ENCODE data around the gene CDK17. TPM values are rescaled to one million over a fixed set of nuclear protein-coding genes. Genes with fewer than 3 reads are reported as not detected.

Gene CDK17
- total and polyA plus RNA-seq, 9 of the 15 experiments (the other 6 are each of a cell fraction or from before 2014, with no cell fraction given), result 4.8 to 39.3 (median 21.6) TPM

- TF ChIP-seq UBTF (IDR thresholded peaks at IDR 0.05; ENCODE audit: borderline replicate concordance in 1 of 2, low read depth in 2 of 2, low read length in 2 of 2) (peak; percentile 61 to 83; a peak in 2 of 4 replicates), THAP7 (CRISPR knock-in tag; IDR thresholded peaks at IDR 0.05) (no peak)
These were observed 920 bp downstream of the CDK17 start (continued) for GRCh38 chr12:96399120-96399918.

GRCh38 chr12:96398424-96399119, 1.7 kb downstream of the CDK17 start:
- in situ Hi-C loops (cut with MboI) (no loop called here), intact Hi-C loops (cut with micrococcal nuclease) (loop anchor here (2.0 to 5.0 kb wide), 3 partner anchors 22 to 181 kb away; no protein-coding TSS in a partner anchor)
- Histone ChIP-seq H3K79me2 (ENCODE audit: control insufficient read depth, insufficient read depth, low read length) (peaks cover 66% of the 10 kb centered on the region), H3K4me2 (ENCODE audit: insufficient read depth, low read length) (peak overlapping the region; percentile 94), H2AFZ (ENCODE audit: low read depth, low read length) (peak overlapping the region; percentile 77), H3K27ac (ENCODE audit: extremely low read depth, low read depth, low read length) (peak overlapping the region; percentile 96), H3K4me3 (peak overlapping the region; percentile 90), H3K9me3 (replicated peaks; ENCODE audit: control insufficient read depth, insufficient read depth, low read depth, low read length) (no peaks in the 10 kb centered on the region), H4K20me1 (replicated peaks; ENCODE audit: control insufficient read depth, insufficient read depth, low read length) (peaks cover 7% of the 10 kb centered on the region), H3K9ac (ENCODE audit: insufficient read depth in 1 of 2, low read depth in 2 of 2, low read length in 2 of 2) (peak overlapping the region; percentile 86 to 98), H3K36me3 (ENCODE audit: control insufficient read depth, insufficient read depth, low read length) (no peaks in the 10 kb centered on the region; the same call in 2 of the 3 replicates), H3K9me1 (ENCODE audit: control insufficient read depth, insufficient read depth, low read length) (no peaks in the 10 kb centered on the region), H3K4me1 (replicated peaks in 1 of 2; ENCODE audit: control insufficient read depth in 2 of 2, insufficient read depth in 2 of 2, low read length in 2 of 2) (peaks cover 10% of the 10 kb centered on the region in 2 experiments; a peak in 3 of 5 replicates), H3K27me3 (ENCODE audit: control insufficient read depth in 2 of 2, insufficient read depth in 2 of 2, low read length in 2 of 2) (no peaks in the 10 kb centered on the region)
- 0% methylated on average over 9 of the region's 9 CpGs for WGBS (ENCODE audit: insufficient coverage, low coverage, missing lambda C conversion rate)
- TSS peak; percentile 33 for BruUV-seq (replicated peaks)
- DNase-seq (ENCODE audit: extremely low read depth in 1 of 4, low spot score in 3 of 4) (peak in 1 of 4 experiments; percentile 34), ATAC-seq (peak; percentile 7), FAIRE-seq (peak; percentile 89)
- CTCF ChIA-PET (ENCODE audit: low intra/inter-chr PET ratio), result interaction anchor here (0.6 kb wide), 1 partner anchor 49 kb away, joined by 3 read pairs; no protein-coding TSS in a partner anchor
- POLR2A ChIA-PET, result interaction anchor here (0.6 to 4.1 kb wide), 8 partner anchors 9 to 156 kb away, joined by 3 to 20 read pairs (median 4); no protein-coding TSS in a partner anchor
- TF ChIP-seq NFE2L1 (tag; IDR thresholded peaks at IDR 0.05; ENCODE audit: borderline replicate concordance, low read depth) (no peak), ZNF316 (IDR thresholded peaks at IDR 0.05) (no peak), PTTG1 (tag; IDR thresholded peaks at IDR 0.05; ENCODE audit: low read depth) (no peak), CBX1 (IDR thresholded peaks at IDR 0.05; ENCODE audit: low read depth) (no peak), HDAC2 (IDR thresholded peaks at IDR 0.05) (no peak), CCAR2 (IDR thresholded peaks at IDR 0.05; ENCODE audit: low read depth, low read length) (no peak), FOXP4 (CRISPR knock-in tag; IDR thresholded peaks at IDR 0.05; ENCODE audit: borderline replicate concordance) (no peak), XRCC5 (IDR thresholded peaks at IDR 0.05; ENCODE audit: low read depth, low read length) (no peak), MEIS2 (IDR thresholded peaks at IDR 0.05; ENCODE audit: partially characterized antibody) (no peak), EGR1 (conservative IDR thresholded peaks at IDR 0.05) (no peak), SMARCB1 (IDR thresholded peaks at IDR 0.05; ENCODE audit: insufficient read length, low read depth) (no peak)

All from K562 (cell line).